ENCODE results near the gene RNF126.
"Not testable (repeated sequence)": the region's sequence is repeated elsewhere in the genome, so short reads cannot be mapped to it uniquely, and the experiment has no call there.

Gene RNF126

GRCh38 chr19:607301-608154 lies 55.5 kb downstream of the RNF126 start:
- peak overlapping the region in 9 of 11 experiments; percentile 82 to 98 (median 92); a peak in 8 of 22 replicates for H3K4me2 ChIP-seq
- H3K9me3 ChIP-seq (replicated peaks in 1 of 11) = peaks cover 0 to 9% (median 2%) of the 10 kb centered on the region in 11 experiments; a peak in 9 of 22 replicates
- no peaks in the 10 kb centered on the region for H3K36me3 ChIP-seq
- peaks cover 0 to 10% (median 0%) of the 10 kb centered on the region in 11 experiments; a peak in 4 of 22 replicates for H4K20me1 ChIP-seq
- peak overlapping the region in 3 of 11 experiments; percentile 33 to 54 (median 51); a peak in 4 of 22 replicates for H3K9ac ChIP-seq
- no peak for TF ChIP-seq Cebpa-rat (IDR thresholded peaks at IDR 0.05)
- H3K4me3 ChIP-seq = no peak overlapping the region
- H3K4me1 ChIP-seq = peaks cover 48 to 53% (median 52%) of the 10 kb centered on the region in 10 experiments
- peak overlapping the region in 2 of 11 experiments; percentile 73 to 75; a peak in 4 of 22 replicates for H3K27ac ChIP-seq
- no peaks in the 10 kb centered on the region for H3K27me3 ChIP-seq

- Histone ChIP-seq H4K20me1 (peaks cover 0 to 10% (median 0%) of the 10 kb centered on the region in 11 experiments; a peak in 4 of 22 replicates), H3K9me3 (replicated peaks in 1 of 11) (peaks cover 10 to 26% (median 15%) of the 10 kb centered on the region in 11 experiments; a peak in 21 of 22 replicates), H3K4me1 (peaks cover 28 to 33% (median 32%) of the 10 kb centered on the region in 10 experiments)
- not testable (repeated sequence) for H3K27me3 ChIP-seq, H3K9ac ChIP-seq, H3K27ac ChIP-seq, H3K36me3 ChIP-seq, H3K4me3 ChIP-seq, H3K4me2 ChIP-seq
Observed at GRCh38 chr19:605061-605971, 57.7 kb downstream of the RNF126 start.

GRCh38 chr19:604355-604754 lies 58.7 kb downstream of the RNF126 start:
- no peaks in the 10 kb centered on the region for H3K36me3 ChIP-seq
- H3K9me3 ChIP-seq (replicated peaks in 1 of 11) = peaks cover 10 to 26% (median 15%) of the 10 kb centered on the region in 11 experiments; a peak in 21 of 22 replicates
- H3K9ac ChIP-seq = no peak overlapping the region
- H4K20me1 ChIP-seq = peaks cover 0 to 3% (median 0%) of the 10 kb centered on the region in 11 experiments; a peak in 2 of 22 replicates
- no peaks in the 10 kb centered on the region for H3K27me3 ChIP-seq
- no peak overlapping the region for H3K4me2 ChIP-seq
- H3K27ac ChIP-seq = no peak overlapping the region
- no peak overlapping the region for H3K4me3 ChIP-seq
- H3K4me1 ChIP-seq = peaks cover 19 to 24% (median 23%) of the 10 kb centered on the region in 10 experiments
- no peak for TF ChIP-seq Cebpa-rat (IDR thresholded peaks at IDR 0.05)

GRCh38 chr19:603779-604178 lies 59.2 kb downstream of the RNF126 start:
- not testable (repeated sequence) for H3K27me3 ChIP-seq, H3K9ac ChIP-seq, H3K27ac ChIP-seq, H3K4me3 ChIP-seq, H3K36me3 ChIP-seq, H4K20me1 ChIP-seq, H3K4me2 ChIP-seq
- Histone ChIP-seq H3K9me3 (replicated peaks in 1 of 11) (peaks cover 10 to 26% (median 15%) of the 10 kb centered on the region in 11 experiments; a peak in 21 of 22 replicates), H3K4me1 (peaks cover 13 to 18% (median 17%) of the 10 kb centered on the region in 10 experiments)

- not testable (repeated sequence) for H3K4me3 ChIP-seq, H4K20me1 ChIP-seq, H3K4me2 ChIP-seq, H3K9ac ChIP-seq, H3K27me3 ChIP-seq, H3K27ac ChIP-seq, H3K36me3 ChIP-seq
- peaks cover 10 to 26% (median 15%) of the 10 kb centered on the region in 11 experiments; a peak in 21 of 22 replicates for H3K9me3 ChIP-seq (replicated peaks in 1 of 11)
- H3K4me1 ChIP-seq = peaks cover 8 to 13% (median 12%) of the 10 kb centered on the region in 10 experiments; a peak in 18 of 20 replicates
Observed at GRCh38 chr19:603302-603639, 59.7 kb downstream of the RNF126 start.

GRCh38 chr19:602391-603301 lies 60.4 kb downstream of the RNF126 start:
- H3K27me3 ChIP-seq = no peaks in the 10 kb centered on the region
- no peak overlapping the region for H3K4me3 ChIP-seq
- no peak overlapping the region for H3K9ac ChIP-seq
- no peak for TF ChIP-seq Cebpa-rat (IDR thresholded peaks at IDR 0.05)
- no peaks in the 10 kb centered on the region for H3K36me3 ChIP-seq
- no peak overlapping the region for H3K4me2 ChIP-seq
- H3K27ac ChIP-seq = no peak overlapping the region
- H3K4me1 ChIP-seq = peaks cover 3 to 10% (median 5%) of the 10 kb centered on the region in 10 experiments; a peak in 15 of 20 replicates
- no peaks in the 10 kb centered on the region; a peak in 1 of 22 replicates for H4K20me1 ChIP-seq
- peaks cover 10 to 30% (median 15%) of the 10 kb centered on the region in 11 experiments; a peak in 21 of 22 replicates for H3K9me3 ChIP-seq (replicated peaks in 1 of 11)

GRCh38 chr19:601790-602189 lies 61.2 kb downstream of the RNF126 start:
- no peak for TF ChIP-seq Cebpa-rat (IDR thresholded peaks at IDR 0.05)
- H3K4me3 ChIP-seq = no peak overlapping the region
- H3K9ac ChIP-seq = no peak overlapping the region
- no peaks in the 10 kb centered on the region for H3K36me3 ChIP-seq
- H3K4me2 ChIP-seq = no peak overlapping the region
- no peak overlapping the region for H3K27ac ChIP-seq
- H3K4me1 ChIP-seq = peaks cover 0 to 5% (median 0%) of the 10 kb centered on the region in 10 experiments; a peak in 2 of 20 replicates
- peaks cover 0 to 3% (median 0%) of the 10 kb centered on the region in 11 experiments; a peak in 1 of 22 replicates for H4K20me1 ChIP-seq
- H3K9me3 ChIP-seq (replicated peaks in 1 of 11) = peaks cover 10 to 33% (median 16%) of the 10 kb centered on the region in 11 experiments; a peak in 21 of 22 replicates
- H3K27me3 ChIP-seq = no peaks in the 10 kb centered on the region; a peak in 1 of 22 replicates

- H3K27me3 ChIP-seq = peaks cover 0 to 3% (median 1%) of the 10 kb centered on the region in 11 experiments; a peak in 10 of 22 replicates
- no peaks in the 10 kb centered on the region for H3K36me3 ChIP-seq
- peaks cover 10 to 33% (median 16%) of the 10 kb centered on the region in 11 experiments; a peak in 21 of 22 replicates for H3K9me3 ChIP-seq (replicated peaks in 1 of 11)
- H3K4me2 ChIP-seq = no peak overlapping the region
- no peak overlapping the region for H3K4me3 ChIP-seq
- TF ChIP-seq Cebpa-rat (IDR thresholded peaks at IDR 0.05) = no peak
- peaks cover 0 to 5% (median 0%) of the 10 kb centered on the region in 10 experiments; a peak in 2 of 20 replicates for H3K4me1 ChIP-seq
- H4K20me1 ChIP-seq = peaks cover 0 to 8% (median 0%) of the 10 kb centered on the region in 11 experiments; a peak in 1 of 22 replicates
- no peak overlapping the region for H3K27ac ChIP-seq
- no peak overlapping the region for H3K9ac ChIP-seq
Observed at GRCh38 chr19:601310-601709, 61.7 kb downstream of the RNF126 start.
